Loucy (cell line): ENCODE data around the gene C12orf57.

Experiments
- H2AFZ ChIP-seq: fragments of 200-600 bp; sonication (generic); 2 replicates; pipeline ENCODE4 v1.6.0; 2016; ENCODE audit warnings: antibody characterized with exemption, mild to moderate bottlenecking, low read length, moderate library complexity
- H3F3A ChIP-seq: fragments of 200-600 bp; 2 replicates; pipeline ENCODE4 v1.6.0; 2016; ENCODE audit warnings: antibody characterized with exemption, low read depth, mild to moderate bottlenecking
- H3K27me3 ChIP-seq: fragments of 200-600 bp; sonication (generic); 2 replicates; pipeline ENCODE4 v1.6.1; 2014; ENCODE audit warnings: low read length, mild to moderate bottlenecking; ENCODE audit not compliant: insufficient read depth, poor library complexity, severe bottlenecking
- H3K36me3 ChIP-seq: fragments of 200-600 bp; sonication (generic); 2 replicates; pipeline ENCODE4 v1.6.1; 2016; ENCODE audit warnings: low read length; ENCODE audit not compliant: insufficient read depth
- H3K4me1 ChIP-seq: fragments of 200-600 bp; sonication (generic); 2 replicates; pipeline ENCODE4 v1.5.1; 2014; ENCODE audit warnings: low read length, mild to moderate bottlenecking; ENCODE audit not compliant: insufficient read depth, poor library complexity, severe bottlenecking
- H3K4me2 ChIP-seq: fragments of 200-600 bp; sonication (generic); 2 replicates; pipeline ENCODE4 v1.6.0; 2014; ENCODE audit warnings: antibody characterized with exemption, low read length, low read depth, mild to moderate bottlenecking; ENCODE audit not compliant: poor library complexity, severe bottlenecking
- H3K4me3 ChIP-seq: fragments of 200-600 bp; sonication (generic); 2 replicates; pipeline ENCODE4 v1.5.1; 2014; ENCODE audit warnings: low read length, mild to moderate bottlenecking, mixed read lengths; ENCODE audit not compliant: poor library complexity, severe bottlenecking
- H3K79me2 ChIP-seq: fragments of 200-600 bp; sonication (generic); 2 replicates; pipeline ENCODE4 v1.6.1; 2014; ENCODE audit warnings: low read length; ENCODE audit not compliant: insufficient read depth
- H3K9ac ChIP-seq: fragments of 200-600 bp; sonication (generic); 2 replicates; pipeline ENCODE4 v1.6.0; 2014; ENCODE audit warnings: mild to moderate bottlenecking, low read depth, low read length, moderate library complexity; ENCODE audit not compliant: poor library complexity, severe bottlenecking
- H3K9me2 ChIP-seq: fragments of 200-600 bp; sonication (generic); replicated peaks from 2 replicates; pipeline ENCODE4 v1.6.1; 2016; ENCODE audit warnings: low read depth, low read length, mixed read lengths
- H3K9me3 ChIP-seq: fragments of 200-600 bp; sonication (generic); 2 replicates; pipeline ENCODE4 v1.6.1; 2014; ENCODE audit warnings: mild to moderate bottlenecking, antibody characterized with exemption, low read length, low read depth; ENCODE audit not compliant: insufficient read depth
- H4K20me1 ChIP-seq: fragments of 200-600 bp; sonication (generic); 2 replicates; pipeline ENCODE4 v1.6.0; 2014; ENCODE audit warnings: antibody characterized with exemption, low read length, mild to moderate bottlenecking; ENCODE audit not compliant: insufficient read depth, poor library complexity, severe bottlenecking
- EZH2phosphoT487 ChIP-seq: fragments of 200-600 bp; IDR thresholded peaks from 2 replicates; pipeline ENCODE4 v1.6.1; 2018; ENCODE audit warnings: antibody characterized with exemption, mild to moderate bottlenecking, moderate library complexity, borderline replicate concordance
- TF ChIP-seq, protein P1 (sequence below): fragments of 200-600 bp; sonication (generic); conservative IDR thresholded peaks from 2 replicates; pipeline ENCODE4 v1.5.1; 2014; ENCODE audit warnings: mild to moderate bottlenecking, antibody characterized with exemption, low read length

C12orf57 gene

DNA sequence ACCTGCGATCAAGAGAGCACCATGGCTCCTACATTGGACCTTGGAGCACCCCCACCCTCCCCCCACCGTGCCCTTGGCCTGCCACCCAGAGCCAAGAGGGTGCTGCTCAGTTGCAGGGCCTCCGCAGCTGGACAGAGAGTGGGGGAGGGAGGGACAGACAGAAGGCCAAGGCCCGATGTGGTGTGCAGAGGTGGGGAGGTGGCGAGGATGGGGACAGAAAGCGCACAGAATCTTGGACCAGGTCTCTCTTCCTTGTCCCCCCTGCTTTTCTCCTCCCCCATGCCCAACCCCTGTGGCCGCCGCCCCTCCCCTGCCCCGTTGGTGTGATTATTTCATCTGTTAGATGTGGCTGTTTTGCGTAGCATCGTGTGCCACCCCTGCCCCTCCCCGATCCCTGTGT, 2.0 kb upstream of the C12orf57 start:
- Histone ChIP-seq H3K4me1 (peaks cover 39% of the 10 kb centered on the region), H3K4me3 (no peak overlapping the region), H4K20me1 (peaks cover 10% of the 10 kb centered on the region), H3K9me3 (no peaks in the 10 kb centered on the region), H3K9me2 (no peaks in the 10 kb centered on the region), H3K79me2 (peaks cover 30% of the 10 kb centered on the region), H3K36me3 (no peaks in the 10 kb centered on the region), H3K27me3 (no peaks in the 10 kb centered on the region), H3K9ac (no peak overlapping the region), H3K4me2 (no peak overlapping the region), H3F3A (peaks cover 12% of the 10 kb centered on the region), H2AFZ (no peak overlapping the region)
- TF ChIP-seq EZH2phosphoT487, result no peak
- TF ChIP-seq, protein P1, sequence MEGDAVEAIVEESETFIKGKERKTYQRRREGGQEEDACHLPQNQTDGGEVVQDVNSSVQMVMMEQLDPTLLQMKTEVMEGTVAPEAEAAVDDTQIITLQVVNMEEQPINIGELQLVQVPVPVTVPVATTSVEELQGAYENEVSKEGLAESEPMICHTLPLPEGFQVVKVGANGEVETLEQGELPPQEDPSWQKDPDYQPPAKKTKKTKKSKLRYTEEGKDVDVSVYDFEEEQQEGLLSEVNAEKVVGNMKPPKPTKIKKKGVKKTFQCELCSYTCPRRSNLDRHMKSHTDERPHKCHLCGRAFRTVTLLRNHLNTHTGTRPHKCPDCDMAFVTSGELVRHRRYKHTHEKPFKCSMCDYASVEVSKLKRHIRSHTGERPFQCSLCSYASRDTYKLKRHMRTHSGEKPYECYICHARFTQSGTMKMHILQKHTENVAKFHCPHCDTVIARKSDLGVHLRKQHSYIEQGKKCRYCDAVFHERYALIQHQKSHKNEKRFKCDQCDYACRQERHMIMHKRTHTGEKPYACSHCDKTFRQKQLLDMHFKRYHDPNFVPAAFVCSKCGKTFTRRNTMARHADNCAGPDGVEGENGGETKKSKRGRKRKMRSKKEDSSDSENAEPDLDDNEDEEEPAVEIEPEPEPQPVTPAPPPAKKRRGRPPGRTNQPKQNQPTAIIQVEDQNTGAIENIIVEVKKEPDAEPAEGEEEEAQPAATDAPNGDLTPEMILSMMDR, result no peak

- Histone ChIP-seq H3K79me2 (peaks cover 29% of the 10 kb centered on the region), H4K20me1 (peaks cover 6% of the 10 kb centered on the region), H2AFZ (no peak overlapping the region), H3K4me1 (peaks cover 34% of the 10 kb centered on the region), H3K9me3 (no peaks in the 10 kb centered on the region), H3F3A (peaks cover 12% of the 10 kb centered on the region), H3K36me3 (no peaks in the 10 kb centered on the region), H3K27me3 (no peaks in the 10 kb centered on the region), H3K4me3 (no peak overlapping the region), H3K9ac (peak overlapping the region; percentile 99), H3K9me2 (no peaks in the 10 kb centered on the region), H3K4me2 (no peak overlapping the region)
- no peak for TF ChIP-seq EZH2phosphoT487
- TF ChIP-seq, protein P1, result no peak
Measured at GRCh38 chr12:6942331-6942665, 1.5 kb upstream of the C12orf57 start.

- peak overlapping the region; percentile 44; the same call in 1 of the 2 replicates for H2AFZ ChIP-seq
- peaks cover 25% of the 10 kb centered on the region for H3K79me2 ChIP-seq
- TF ChIP-seq, protein P1, result no peak
- TF ChIP-seq EZH2phosphoT487, result no peak
- peaks cover 32% of the 10 kb centered on the region for H3K4me1 ChIP-seq
- H4K20me1 ChIP-seq, result peaks cover 6% of the 10 kb centered on the region
- H3K9me2 ChIP-seq, result no peaks in the 10 kb centered on the region
- H3K27me3 ChIP-seq, result no peaks in the 10 kb centered on the region
- no peaks in the 10 kb centered on the region for H3K9me3 ChIP-seq
- peak overlapping the region; percentile 91 for H3K4me2 ChIP-seq
- peak overlapping the region; percentile 99 for H3K9ac ChIP-seq
- H3K36me3 ChIP-seq, result no peaks in the 10 kb centered on the region
- peak overlapping the region; percentile 89 for H3K4me3 ChIP-seq
- peaks cover 12% of the 10 kb centered on the region for H3F3A ChIP-seq
Measured at GRCh38 chr12:6943389-6943721, 467 bp upstream of the C12orf57 start.
